Osteocyte (in vitro differentiated cells): ENCODE results near the gene NYAP2. TPM values are rescaled to one million over a fixed set of nuclear protein-coding genes. Genes with fewer than 3 reads are reported as not detected.

Experiments used
- DNase-seq: peaks from one replicate; pipeline ENCODE4 v3.0.0; 2021; ENCODE audit warnings: mixed read lengths; ENCODE audit not compliant: unreplicated experiment; ENCODE audit errors: extremely low spot score
- H3K27ac Mint-ChIP-seq: one replicate; pipeline ENCODE4 v1.8.0; 2021; ENCODE audit warnings: mild to moderate bottlenecking, mixed read lengths; ENCODE audit not compliant: unreplicated experiment
- H3K27me3 Mint-ChIP-seq: one replicate; pipeline ENCODE4 v1.8.0; 2021; ENCODE audit warnings: mixed read lengths; ENCODE audit not compliant: unreplicated experiment
- H3K36me3 Mint-ChIP-seq: one replicate; pipeline ENCODE4 v1.8.0; 2021; ENCODE audit warnings: mixed read lengths; ENCODE audit not compliant: unreplicated experiment
- H3K4me1 Mint-ChIP-seq: one replicate; pipeline ENCODE4 v1.8.0; 2021; ENCODE audit warnings: mixed read lengths; ENCODE audit not compliant: unreplicated experiment
- H3K4me3 Mint-ChIP-seq: one replicate; pipeline ENCODE4 v1.8.0; 2021; ENCODE audit warnings: mild to moderate bottlenecking, moderate library complexity, mixed read lengths; ENCODE audit not compliant: unreplicated experiment
- H3K9me3 Mint-ChIP-seq: one replicate; pipeline ENCODE4 v1.8.0; 2021; ENCODE audit warnings: mixed read lengths; ENCODE audit not compliant: unreplicated experiment
- total RNA-seq: library from RNA; stranded (reverse); gene quantifications from 2 replicates; pipeline ENCODE4 v1.2.1, GENCODE V29; 2021
- TF ChIP-seq, protein P1 (sequence below): fragments of 200-600 bp; sonication (generic); IDR thresholded peaks from 2 replicates; pipeline ENCODE4 v1.5.0; 2021; ENCODE audit warnings: antibody characterized with exemption, mild to moderate bottlenecking, moderate library complexity

The NYAP2 gene
- total RNA-seq, 1 donor from 2014 or later, result not detected

DNA sequence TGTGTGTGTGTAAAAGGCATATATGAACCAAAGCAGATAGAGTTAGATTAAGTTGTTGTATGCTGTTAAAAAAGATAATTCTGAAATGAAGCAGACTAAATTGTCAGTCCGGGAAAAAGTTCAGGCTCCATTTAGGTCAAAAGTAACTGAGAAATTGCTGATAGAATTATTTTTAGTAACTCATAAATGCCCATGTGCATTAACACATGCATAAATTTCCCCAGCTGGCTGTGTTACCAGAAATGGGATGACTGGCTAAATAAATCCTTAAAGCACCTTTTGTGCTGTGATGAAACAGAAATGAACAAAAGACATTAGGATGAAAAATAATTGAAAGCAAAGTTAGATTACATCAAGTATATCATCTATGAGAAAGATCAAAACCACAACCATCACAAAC lies 111.3 kb downstream of the NYAP2 start:
- Mint-ChIP-seq H3K36me3 (no peaks in the 10 kb centered on the region), H3K4me3 (no peak overlapping the region), H3K27ac (no peak overlapping the region), H3K9me3 (no peaks in the 10 kb centered on the region), H3K4me1 (no peaks in the 10 kb centered on the region), H3K27me3 (peaks cover 2% of the 10 kb centered on the region)
- TF ChIP-seq, protein P1, sequence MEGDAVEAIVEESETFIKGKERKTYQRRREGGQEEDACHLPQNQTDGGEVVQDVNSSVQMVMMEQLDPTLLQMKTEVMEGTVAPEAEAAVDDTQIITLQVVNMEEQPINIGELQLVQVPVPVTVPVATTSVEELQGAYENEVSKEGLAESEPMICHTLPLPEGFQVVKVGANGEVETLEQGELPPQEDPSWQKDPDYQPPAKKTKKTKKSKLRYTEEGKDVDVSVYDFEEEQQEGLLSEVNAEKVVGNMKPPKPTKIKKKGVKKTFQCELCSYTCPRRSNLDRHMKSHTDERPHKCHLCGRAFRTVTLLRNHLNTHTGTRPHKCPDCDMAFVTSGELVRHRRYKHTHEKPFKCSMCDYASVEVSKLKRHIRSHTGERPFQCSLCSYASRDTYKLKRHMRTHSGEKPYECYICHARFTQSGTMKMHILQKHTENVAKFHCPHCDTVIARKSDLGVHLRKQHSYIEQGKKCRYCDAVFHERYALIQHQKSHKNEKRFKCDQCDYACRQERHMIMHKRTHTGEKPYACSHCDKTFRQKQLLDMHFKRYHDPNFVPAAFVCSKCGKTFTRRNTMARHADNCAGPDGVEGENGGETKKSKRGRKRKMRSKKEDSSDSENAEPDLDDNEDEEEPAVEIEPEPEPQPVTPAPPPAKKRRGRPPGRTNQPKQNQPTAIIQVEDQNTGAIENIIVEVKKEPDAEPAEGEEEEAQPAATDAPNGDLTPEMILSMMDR, result no peak
- no peak for DNase-seq

DNA sequence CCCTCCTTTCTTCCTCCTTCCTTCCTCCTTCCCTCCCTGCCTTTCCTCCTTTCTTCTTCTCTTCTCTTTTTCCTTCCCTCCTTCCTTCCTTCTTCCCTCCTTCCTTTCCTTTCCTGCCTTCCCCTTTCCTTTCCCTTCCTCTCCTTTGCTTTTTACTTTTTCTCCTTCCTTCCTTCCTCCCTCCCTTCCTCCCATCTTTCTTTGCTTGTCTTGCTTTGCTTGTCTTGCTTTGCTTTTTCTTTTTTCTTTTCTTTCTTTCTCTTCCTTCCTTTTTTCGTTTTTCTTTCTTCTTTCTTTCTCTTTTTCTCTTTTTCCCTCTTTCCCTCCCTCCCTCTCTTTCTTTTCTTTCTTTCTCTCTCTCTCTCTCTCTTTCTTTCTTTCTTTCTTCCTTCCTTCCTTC lies 113.0 kb downstream of the NYAP2 start:
- peaks cover 2% of the 10 kb centered on the region for H3K27me3 Mint-ChIP-seq
- DNase-seq, result no peak
- no peak overlapping the region for H3K4me3 Mint-ChIP-seq
- no peak overlapping the region for H3K27ac Mint-ChIP-seq
- H3K4me1 Mint-ChIP-seq, result no peaks in the 10 kb centered on the region
- no peaks in the 10 kb centered on the region for H3K9me3 Mint-ChIP-seq
- TF ChIP-seq, protein P1, result no peak
- H3K36me3 Mint-ChIP-seq, result no peaks in the 10 kb centered on the region

DNA sequence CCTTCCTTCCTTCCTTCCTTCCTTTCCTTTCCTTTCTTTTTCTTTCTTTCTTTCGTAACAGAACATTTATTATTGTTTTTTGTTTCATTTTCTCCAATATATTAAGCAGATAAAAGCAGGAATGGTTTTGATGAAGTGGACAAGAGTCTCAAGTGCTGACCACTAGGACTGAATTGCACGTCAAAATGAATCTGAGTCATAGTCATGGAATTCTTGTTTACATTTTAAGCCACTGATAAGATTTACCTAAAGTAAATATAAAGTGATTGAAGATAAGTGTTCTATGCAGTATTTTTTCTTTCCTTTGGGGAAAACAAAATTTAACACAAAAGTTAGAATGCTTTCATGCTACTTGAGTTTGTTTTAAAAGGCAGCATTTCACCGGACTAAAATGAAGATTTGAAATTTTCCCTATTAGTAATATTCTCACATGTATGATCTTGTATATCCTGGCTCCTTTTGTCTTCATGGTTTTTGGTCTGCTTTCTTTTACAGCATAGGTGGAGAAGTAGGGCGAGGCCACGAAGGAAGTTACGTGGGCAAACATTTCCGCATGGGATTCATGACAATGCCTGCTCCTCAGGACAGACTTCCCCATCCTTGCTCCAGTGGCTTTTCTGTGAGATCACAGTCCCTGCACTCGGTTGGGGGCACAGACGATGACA lies 113.5 kb downstream of the NYAP2 start:
- TF ChIP-seq, protein P1, result no peak
- peaks cover 2% of the 10 kb centered on the region for H3K27me3 Mint-ChIP-seq
- H3K4me1 Mint-ChIP-seq, result no peaks in the 10 kb centered on the region
- no peaks in the 10 kb centered on the region for H3K36me3 Mint-ChIP-seq
- DNase-seq, result no peak
- no peak overlapping the region for H3K27ac Mint-ChIP-seq
- no peak overlapping the region for H3K4me3 Mint-ChIP-seq
- H3K9me3 Mint-ChIP-seq, result no peaks in the 10 kb centered on the region

DNA sequence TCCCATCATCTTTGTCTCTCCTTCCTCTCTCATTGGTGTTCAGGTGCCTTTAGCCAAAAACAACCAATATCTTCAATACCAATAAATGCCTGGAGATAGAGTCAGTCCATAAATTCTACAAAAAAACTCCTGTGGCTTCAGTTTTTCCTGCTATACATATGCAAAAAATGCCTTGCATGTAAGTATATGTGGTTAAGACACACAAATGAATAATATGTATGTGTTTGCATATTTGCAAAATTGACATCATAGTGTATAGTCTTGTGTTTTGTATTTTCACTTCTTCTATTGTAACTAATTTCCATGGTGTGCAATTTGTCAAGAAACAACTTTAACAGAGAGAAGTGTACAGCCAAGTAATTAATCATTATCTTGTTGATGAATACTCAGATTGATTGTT lies 115.5 kb downstream of the NYAP2 start:
- Mint-ChIP-seq H3K4me3 (no peak overlapping the region), H3K9me3 (no peaks in the 10 kb centered on the region), H3K27me3 (no peaks in the 10 kb centered on the region), H3K27ac (no peak overlapping the region), H3K36me3 (no peaks in the 10 kb centered on the region), H3K4me1 (no peaks in the 10 kb centered on the region)
- TF ChIP-seq, protein P1, result no peak
- no peak for DNase-seq

DNA sequence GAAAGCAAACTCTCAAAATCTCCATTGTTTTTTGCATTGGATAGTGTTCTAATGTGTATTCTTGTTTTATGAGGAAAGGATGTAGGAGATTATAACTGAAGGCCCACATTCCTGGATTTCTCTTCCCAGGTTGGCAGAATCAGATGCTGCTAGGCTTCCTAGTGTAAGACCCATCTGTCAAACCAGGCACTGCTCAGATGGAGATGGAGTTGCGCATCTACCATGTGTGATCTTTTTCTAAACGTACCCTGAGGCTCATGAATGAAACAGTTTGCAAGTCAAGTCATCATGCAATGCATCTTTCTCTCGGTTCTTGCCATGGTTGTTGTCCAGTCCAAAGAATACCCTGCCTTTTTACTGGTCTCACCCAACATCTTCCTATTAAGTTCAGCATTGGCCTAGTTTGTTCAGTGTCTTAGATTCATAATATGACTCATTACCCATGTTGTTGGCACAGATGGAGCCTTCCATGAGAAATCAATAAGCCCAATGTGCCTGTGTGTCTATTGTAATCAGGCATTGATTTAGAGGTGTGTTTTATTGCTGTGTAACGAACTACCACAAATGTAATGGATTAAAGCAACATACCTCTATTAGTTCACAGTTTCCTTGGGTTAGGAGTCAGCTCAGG lies 127.4 kb downstream of the NYAP2 start:
- Mint-ChIP-seq H3K4me1 (no peaks in the 10 kb centered on the region), H3K9me3 (no peaks in the 10 kb centered on the region)

More for the DNA sequence above, 127.4 kb downstream of the NYAP2 start:
- peaks cover 5% of the 10 kb centered on the region for H3K27me3 Mint-ChIP-seq
- TF ChIP-seq, protein P1, result no peak
- H3K27ac Mint-ChIP-seq, result no peak overlapping the region
- DNase-seq, result no peak
- no peak overlapping the region for H3K4me3 Mint-ChIP-seq
- no peaks in the 10 kb centered on the region for H3K36me3 Mint-ChIP-seq
